ENCODE data around the gene PLEKHA6. TPM values are rescaled to one million over a fixed set of nuclear protein-coding genes. Genes with fewer than 3 reads are reported as not detected.

Gene PLEKHA6
- total RNA-seq, 1 donor = 3.9 TPM

DNA sequence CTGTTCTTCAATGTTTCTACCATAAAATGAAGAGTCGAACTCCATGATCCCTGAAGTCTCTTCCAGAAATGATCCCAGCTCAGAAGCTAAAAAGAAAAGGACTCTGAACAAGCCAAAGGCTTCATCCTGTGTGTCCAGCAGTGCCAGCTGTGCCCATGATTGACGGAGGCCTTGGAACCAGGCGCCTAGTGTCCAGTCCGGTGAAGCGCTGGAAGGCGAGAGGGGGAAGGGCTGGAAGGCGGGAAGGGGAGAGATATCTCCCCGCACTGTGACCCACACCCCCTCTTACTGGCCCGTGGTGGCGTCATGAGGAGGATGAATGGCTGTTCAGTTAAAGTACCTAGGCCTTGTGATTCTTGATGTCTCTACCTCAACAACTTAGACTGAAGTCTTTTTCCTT is 10.4 kb upstream of the PLEKHA6 start:
- H3K4me3 ChIP-seq (ENCODE audit: low read depth, low read length) = no peak overlapping the region
- no peak for DNase-seq (ENCODE audit: low read depth)
- TF ChIP-seq CTCF (IDR thresholded peaks at IDR 0.05; ENCODE audit: insufficient read depth, low read depth, low read length) = no peak

GRCh38 chr1:204368996-204369726 is 9.4 kb upstream of the PLEKHA6 start:
- TF ChIP-seq CTCF (IDR thresholded peaks at IDR 0.05; ENCODE audit: insufficient read depth, low read depth, low read length) = no peak
- DNase-seq (ENCODE audit: low read depth) = no peak
- H3K4me3 ChIP-seq (ENCODE audit: low read depth, low read length) = no peak overlapping the region

GRCh38 chr1:204367956-204368355 is 8.2 kb upstream of the PLEKHA6 start:
- TF ChIP-seq CTCF (IDR thresholded peaks at IDR 0.05; ENCODE audit: insufficient read depth, low read depth, low read length) = no peak
- no peak for DNase-seq (ENCODE audit: low read depth)
- H3K4me3 ChIP-seq (ENCODE audit: low read depth, low read length) = no peak overlapping the region

- DNase-seq (ENCODE audit: low read depth) = no peak
- TF ChIP-seq CTCF (IDR thresholded peaks at IDR 0.05; ENCODE audit: insufficient read depth, low read depth, low read length) = no peak
- H3K4me3 ChIP-seq (ENCODE audit: low read depth, low read length) = no peak overlapping the region
These were observed 7.6 kb upstream of the PLEKHA6 start for GRCh38 chr1:204367193-204367858.

GRCh38 chr1:204366759-204367158 is 7.0 kb upstream of the PLEKHA6 start:
- no peak for DNase-seq (ENCODE audit: low read depth)
- peak; percentile 62 for TF ChIP-seq CTCF (IDR thresholded peaks at IDR 0.05; ENCODE audit: insufficient read depth, low read depth, low read length)
- no peak overlapping the region for H3K4me3 ChIP-seq (ENCODE audit: low read depth, low read length)

DNA sequence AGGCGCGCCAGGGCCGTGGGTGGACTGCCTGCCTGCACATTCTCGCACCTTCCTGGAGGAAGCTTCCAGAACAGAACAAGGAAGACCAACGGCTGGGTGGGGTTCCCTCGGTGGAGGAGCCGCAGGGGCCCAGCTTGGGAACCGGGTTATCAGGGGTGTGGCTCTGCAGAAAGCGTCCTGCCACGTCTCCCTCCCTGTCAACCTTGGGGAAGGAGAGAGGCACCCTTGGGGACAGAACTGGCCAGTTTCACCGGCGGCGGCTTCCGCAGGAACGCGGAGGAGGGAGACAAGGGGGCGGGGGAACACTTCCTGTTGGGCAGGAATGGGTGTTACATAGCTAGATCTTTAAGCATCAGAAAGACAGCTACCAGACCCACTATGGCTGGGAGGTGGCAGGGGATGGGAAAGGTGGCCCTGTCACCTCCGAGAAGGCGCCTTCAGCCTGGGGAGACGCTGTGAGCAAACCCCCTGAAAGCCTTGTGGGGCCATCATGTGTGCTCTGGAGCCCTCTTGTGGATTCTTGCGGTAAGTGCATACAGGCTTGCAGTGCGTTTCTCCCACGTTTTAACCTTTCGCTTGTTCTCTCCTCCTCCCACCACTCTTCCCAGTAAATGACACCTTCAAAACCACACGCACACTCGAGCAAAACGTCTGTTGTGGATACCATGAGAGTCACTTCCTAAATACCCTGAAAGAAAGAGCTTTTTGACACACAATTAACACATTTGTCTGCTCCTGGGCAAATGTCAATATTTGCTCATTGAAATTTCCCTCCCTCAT is 3.8 kb upstream of the PLEKHA6 start:
- peak overlapping the region; percentile 54 for H3K4me3 ChIP-seq (ENCODE audit: low read depth, low read length)
- peak; percentile 98 for TF ChIP-seq CTCF (IDR thresholded peaks at IDR 0.05; ENCODE audit: insufficient read depth, low read depth, low read length)

More for the DNA sequence above, 3.8 kb upstream of the PLEKHA6 start:
- DNase-seq (ENCODE audit: low read depth) = peak; percentile 74

All from fibroblast of villous mesenchyme (primary cell).